Hepatocyte (in vitro differentiated cells): Measurements from ENCODE around the gene STARD13.

Source experiments
- EZH2 ChIP-seq: fragments of 200-600 bp; sonication (generic); IDR thresholded peaks from 2 replicates; pipeline ENCODE4 v1.6.1; 2016; ENCODE audit warnings: antibody characterized with exemption, mild to moderate bottlenecking, borderline replicate concordance
- TF ChIP-seq, protein P1 (sequence below): fragments of 200-600 bp; sonication (generic); IDR thresholded peaks from 2 replicates; pipeline ENCODE4 v1.5.1; 2016; ENCODE audit warnings: antibody characterized with exemption, mild to moderate bottlenecking; ENCODE audit not compliant: poor library complexity

DNA sequence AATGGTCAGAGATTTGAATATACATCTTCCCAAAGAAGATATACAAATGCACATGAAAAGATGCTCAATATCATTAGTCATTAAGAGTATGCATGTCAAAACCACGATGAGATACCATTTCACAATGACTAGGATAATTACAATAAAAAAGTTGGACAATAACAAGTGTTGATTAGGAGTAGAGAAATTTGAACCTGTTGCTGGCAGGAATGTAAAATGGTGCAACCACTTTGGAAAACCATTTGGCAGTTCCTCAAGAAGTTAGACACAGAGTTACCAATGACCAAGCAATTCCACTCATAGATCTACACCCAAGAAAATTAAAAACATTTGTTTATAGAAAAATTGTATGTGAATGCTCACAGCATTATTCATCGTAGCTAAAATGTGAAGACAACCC is 33.2 kb upstream of the STARD13 start:
- TF ChIP-seq, protein P1, sequence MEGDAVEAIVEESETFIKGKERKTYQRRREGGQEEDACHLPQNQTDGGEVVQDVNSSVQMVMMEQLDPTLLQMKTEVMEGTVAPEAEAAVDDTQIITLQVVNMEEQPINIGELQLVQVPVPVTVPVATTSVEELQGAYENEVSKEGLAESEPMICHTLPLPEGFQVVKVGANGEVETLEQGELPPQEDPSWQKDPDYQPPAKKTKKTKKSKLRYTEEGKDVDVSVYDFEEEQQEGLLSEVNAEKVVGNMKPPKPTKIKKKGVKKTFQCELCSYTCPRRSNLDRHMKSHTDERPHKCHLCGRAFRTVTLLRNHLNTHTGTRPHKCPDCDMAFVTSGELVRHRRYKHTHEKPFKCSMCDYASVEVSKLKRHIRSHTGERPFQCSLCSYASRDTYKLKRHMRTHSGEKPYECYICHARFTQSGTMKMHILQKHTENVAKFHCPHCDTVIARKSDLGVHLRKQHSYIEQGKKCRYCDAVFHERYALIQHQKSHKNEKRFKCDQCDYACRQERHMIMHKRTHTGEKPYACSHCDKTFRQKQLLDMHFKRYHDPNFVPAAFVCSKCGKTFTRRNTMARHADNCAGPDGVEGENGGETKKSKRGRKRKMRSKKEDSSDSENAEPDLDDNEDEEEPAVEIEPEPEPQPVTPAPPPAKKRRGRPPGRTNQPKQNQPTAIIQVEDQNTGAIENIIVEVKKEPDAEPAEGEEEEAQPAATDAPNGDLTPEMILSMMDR, result no peak
- no peak for TF ChIP-seq EZH2
